ENCODE measurements around the gene BTG1.

GRCh38 chr12:92156139-92156538 is 10.5 kb upstream of the BTG1 start:
- TF ChIP-seq CTCF (IDR thresholded peaks at IDR 0.05) (no peak), POLR2AphosphoS5 (IDR thresholded peaks at IDR 0.05) (no peak), POLR2A (IDR thresholded peaks at IDR 0.05) (no peak), EP300 (IDR thresholded peaks at IDR 0.05) (no peak)
